Memory B cell (primary cell): Measurements from ENCODE around the gene PPFIA2.

Source experiments
- ATAC-seq: fragments of 150-1000 bp; cut with Tn5 transposase; 2 replicates; pipeline ENCODE4 v1.10.0; 2021; ENCODE audit warnings: low read depth, mild to moderate bottlenecking, moderate library complexity
- DNase-seq, 2 donors: peaks; one replicate each; pipeline ENCODE4 v3.0.0; 2022; ENCODE audit warnings: low spot score in 2 of 2
- H3K27ac Mint-ChIP-seq: one replicate; pipeline ENCODE4 v1.8.0; 2022; ENCODE audit warnings: mild to moderate bottlenecking, moderate library complexity, mixed read lengths
- H3K27me3 Mint-ChIP-seq: one replicate; pipeline ENCODE4 v1.8.0; 2022; ENCODE audit warnings: mixed read lengths
- H3K36me3 Mint-ChIP-seq: one replicate; pipeline ENCODE4 v1.8.0; 2022; ENCODE audit warnings: mild to moderate bottlenecking, mixed read lengths
- H3K4me1 Mint-ChIP-seq: one replicate; pipeline ENCODE4 v1.8.0; 2022; ENCODE audit warnings: mixed read lengths
- H3K4me3 Mint-ChIP-seq: one replicate; pipeline ENCODE4 v1.8.0; 2022; ENCODE audit warnings: mild to moderate bottlenecking, moderate library complexity, mixed read lengths
- H3K9me3 Mint-ChIP-seq: one replicate; pipeline ENCODE4 v1.8.0; 2022; ENCODE audit warnings: mixed read lengths

The PPFIA2 gene

GRCh38 chr12:81359736-81360135, 399.4 kb downstream of the PPFIA2 start:
- Mint-ChIP-seq H3K27me3 (no peaks in the 10 kb centered on the region), H3K9me3 (no peaks in the 10 kb centered on the region), H3K27ac (no peak overlapping the region), H3K4me3 (no peak overlapping the region), H3K4me1 (no peaks in the 10 kb centered on the region), H3K36me3 (no peaks in the 10 kb centered on the region)
- no peak for ATAC-seq
- DNase-seq = no peak

- Mint-ChIP-seq H3K9me3 (peaks cover 2% of the 10 kb centered on the region), H3K27ac (no peak overlapping the region), H3K27me3 (no peaks in the 10 kb centered on the region), H3K36me3 (no peaks in the 10 kb centered on the region), H3K4me3 (no peak overlapping the region), H3K4me1 (no peaks in the 10 kb centered on the region)
- no peak for DNase-seq
- no peak for ATAC-seq
These were observed 404.7 kb downstream of the PPFIA2 start for GRCh38 chr12:81354327-81354932.

- no peak overlapping the region for H3K4me3 Mint-ChIP-seq
- ATAC-seq = no peak
- H3K27me3 Mint-ChIP-seq = no peaks in the 10 kb centered on the region
- no peaks in the 10 kb centered on the region for H3K4me1 Mint-ChIP-seq
- H3K36me3 Mint-ChIP-seq = no peaks in the 10 kb centered on the region
- no peak overlapping the region for H3K27ac Mint-ChIP-seq
- peaks cover 2% of the 10 kb centered on the region for H3K9me3 Mint-ChIP-seq
- DNase-seq = no peak
These were observed 408.8 kb downstream of the PPFIA2 start for GRCh38 chr12:81350309-81350708.

- Mint-ChIP-seq H3K4me1 (no peaks in the 10 kb centered on the region), H3K4me3 (no peak overlapping the region), H3K9me3 (peaks cover 2% of the 10 kb centered on the region), H3K27me3 (no peaks in the 10 kb centered on the region), H3K27ac (no peak overlapping the region), H3K36me3 (no peaks in the 10 kb centered on the region)
- DNase-seq (no peak), ATAC-seq (no peak)
These were observed 411.7 kb downstream of the PPFIA2 start for GRCh38 chr12:81347404-81347803.

GRCh38 chr12:81340910-81341309, 418.2 kb downstream of the PPFIA2 start:
- Mint-ChIP-seq H3K36me3 (no peaks in the 10 kb centered on the region), H3K9me3 (peaks cover 3% of the 10 kb centered on the region), H3K4me1 (no peaks in the 10 kb centered on the region), H3K4me3 (no peak overlapping the region), H3K27me3 (no peaks in the 10 kb centered on the region), H3K27ac (no peak overlapping the region)
- ATAC-seq = no peak
- no peak for DNase-seq

GRCh38 chr12:81339071-81339470, 420.1 kb downstream of the PPFIA2 start:
- no peak overlapping the region for H3K4me3 Mint-ChIP-seq
- H3K27ac Mint-ChIP-seq = no peak overlapping the region
- DNase-seq (no peak), ATAC-seq (no peak)
- H3K27me3 Mint-ChIP-seq = no peaks in the 10 kb centered on the region
- no peaks in the 10 kb centered on the region for H3K4me1 Mint-ChIP-seq
- H3K9me3 Mint-ChIP-seq = peaks cover 3% of the 10 kb centered on the region
- no peaks in the 10 kb centered on the region for H3K36me3 Mint-ChIP-seq

GRCh38 chr12:81337886-81338285, 421.3 kb downstream of the PPFIA2 start:
- ATAC-seq (no peak), DNase-seq (no peak)
- Mint-ChIP-seq H3K27ac (no peak overlapping the region), H3K9me3 (peaks cover 3% of the 10 kb centered on the region), H3K27me3 (no peaks in the 10 kb centered on the region), H3K4me3 (no peak overlapping the region), H3K4me1 (no peaks in the 10 kb centered on the region), H3K36me3 (no peaks in the 10 kb centered on the region)

GRCh38 chr12:81333812-81334211, 425.3 kb downstream of the PPFIA2 start:
- Mint-ChIP-seq H3K27ac (no peak overlapping the region), H3K4me3 (no peak overlapping the region), H3K9me3 (peaks cover 4% of the 10 kb centered on the region), H3K36me3 (no peaks in the 10 kb centered on the region), H3K27me3 (no peaks in the 10 kb centered on the region), H3K4me1 (no peaks in the 10 kb centered on the region)
- DNase-seq (no peak), ATAC-seq (no peak)

- H3K4me3 Mint-ChIP-seq = no peak overlapping the region
These were observed 427.1 kb downstream of the PPFIA2 start for GRCh38 chr12:81332054-81332453.

GRCh38 chr12:81330480-81330879, 428.7 kb downstream of the PPFIA2 start:
- H3K27ac Mint-ChIP-seq = no peak overlapping the region
- no peaks in the 10 kb centered on the region for H3K4me1 Mint-ChIP-seq
- no peaks in the 10 kb centered on the region for H3K36me3 Mint-ChIP-seq
- ATAC-seq (no peak), DNase-seq (no peak)
- H3K4me3 Mint-ChIP-seq = no peak overlapping the region
- peaks cover 4% of the 10 kb centered on the region for H3K9me3 Mint-ChIP-seq
- no peaks in the 10 kb centered on the region for H3K27me3 Mint-ChIP-seq

More at GRCh38 chr12:81332054-81332453, 427.1 kb downstream of the PPFIA2 start:
- Mint-ChIP-seq H3K9me3 (peaks cover 4% of the 10 kb centered on the region), H3K4me1 (no peaks in the 10 kb centered on the region), H3K36me3 (no peaks in the 10 kb centered on the region), H3K27ac (no peak overlapping the region), H3K27me3 (no peaks in the 10 kb centered on the region)
- no peak for ATAC-seq
- DNase-seq = no peak

GRCh38 chr12:81329085-81329484, 430.1 kb downstream of the PPFIA2 start:
- Mint-ChIP-seq H3K4me1 (no peaks in the 10 kb centered on the region), H3K36me3 (no peaks in the 10 kb centered on the region), H3K9me3 (peaks cover 4% of the 10 kb centered on the region), H3K4me3 (no peak overlapping the region), H3K27me3 (no peaks in the 10 kb centered on the region), H3K27ac (no peak overlapping the region)
- DNase-seq (no peak), ATAC-seq (no peak)

GRCh38 chr12:81327425-81327824, 431.7 kb downstream of the PPFIA2 start:
- ATAC-seq (no peak), DNase-seq (no peak)
- Mint-ChIP-seq H3K27me3 (no peaks in the 10 kb centered on the region), H3K4me3 (no peak overlapping the region), H3K36me3 (no peaks in the 10 kb centered on the region), H3K9me3 (peaks cover 4% of the 10 kb centered on the region), H3K27ac (no peak overlapping the region), H3K4me1 (no peaks in the 10 kb centered on the region)

- Mint-ChIP-seq H3K4me1 (no peaks in the 10 kb centered on the region), H3K27me3 (no peaks in the 10 kb centered on the region), H3K27ac (no peak overlapping the region), H3K9me3 (peaks cover 2% of the 10 kb centered on the region), H3K36me3 (no peaks in the 10 kb centered on the region), H3K4me3 (no peak overlapping the region)
- no peak for DNase-seq
- no peak for ATAC-seq
These were observed 434.1 kb downstream of the PPFIA2 start for GRCh38 chr12:81325086-81325485.

GRCh38 chr12:81314903-81315531, 444.1 kb downstream of the PPFIA2 start:
- Mint-ChIP-seq H3K27me3 (no peaks in the 10 kb centered on the region), H3K4me1 (no peaks in the 10 kb centered on the region), H3K27ac (no peak overlapping the region), H3K9me3 (peaks cover 1% of the 10 kb centered on the region), H3K36me3 (no peaks in the 10 kb centered on the region), H3K4me3 (no peak overlapping the region)
- DNase-seq (no peak), ATAC-seq (no peak)

GRCh38 chr12:81303935-81304334, 455.2 kb downstream of the PPFIA2 start:
- Mint-ChIP-seq H3K4me1 (no peaks in the 10 kb centered on the region), H3K27me3 (no peaks in the 10 kb centered on the region), H3K27ac (no peak overlapping the region), H3K9me3 (peaks cover 5% of the 10 kb centered on the region), H3K36me3 (no peaks in the 10 kb centered on the region), H3K4me3 (no peak overlapping the region)
- ATAC-seq (no peak), DNase-seq (no peak)
